ENCODE measurements around the gene MAP2K7.

- TF ChIP-seq, protein P1, sequence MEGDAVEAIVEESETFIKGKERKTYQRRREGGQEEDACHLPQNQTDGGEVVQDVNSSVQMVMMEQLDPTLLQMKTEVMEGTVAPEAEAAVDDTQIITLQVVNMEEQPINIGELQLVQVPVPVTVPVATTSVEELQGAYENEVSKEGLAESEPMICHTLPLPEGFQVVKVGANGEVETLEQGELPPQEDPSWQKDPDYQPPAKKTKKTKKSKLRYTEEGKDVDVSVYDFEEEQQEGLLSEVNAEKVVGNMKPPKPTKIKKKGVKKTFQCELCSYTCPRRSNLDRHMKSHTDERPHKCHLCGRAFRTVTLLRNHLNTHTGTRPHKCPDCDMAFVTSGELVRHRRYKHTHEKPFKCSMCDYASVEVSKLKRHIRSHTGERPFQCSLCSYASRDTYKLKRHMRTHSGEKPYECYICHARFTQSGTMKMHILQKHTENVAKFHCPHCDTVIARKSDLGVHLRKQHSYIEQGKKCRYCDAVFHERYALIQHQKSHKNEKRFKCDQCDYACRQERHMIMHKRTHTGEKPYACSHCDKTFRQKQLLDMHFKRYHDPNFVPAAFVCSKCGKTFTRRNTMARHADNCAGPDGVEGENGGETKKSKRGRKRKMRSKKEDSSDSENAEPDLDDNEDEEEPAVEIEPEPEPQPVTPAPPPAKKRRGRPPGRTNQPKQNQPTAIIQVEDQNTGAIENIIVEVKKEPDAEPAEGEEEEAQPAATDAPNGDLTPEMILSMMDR (conservative IDR thresholded peaks at IDR 0.05) = no peak
- no peak for TF ChIP-seq ZFX (IDR thresholded peaks at IDR 0.05)
Measured at GRCh38 chr19:7963566-7963965, 59.9 kb downstream of the MAP2K7 start.
